Body of pancreas (tissue), 4 donors: Measurements from ENCODE around the gene SCN2B.

Source experiments
- POLR2A ChIP-seq, 3 donors: fragments of 450-650 bp; IDR thresholded peaks; one replicate each; pipeline ENCODE4 v1.6.1; 2016; ENCODE audit warnings: antibody characterized with exemption in 3 of 3, mild to moderate bottlenecking in 2 of 3
- TF ChIP-seq, protein P1 (sequence below), 7 experiments: fragments of 450-650 bp in 4 of 7; fragments of 200-600 bp in 3 of 7; sonication (generic) in 3 of 7; IDR thresholded peaks; one replicate each; pipeline ENCODE4 v1.5.1; 2016 to 2019; ENCODE audit warnings: antibody characterized with exemption in 7 of 7

DNA sequence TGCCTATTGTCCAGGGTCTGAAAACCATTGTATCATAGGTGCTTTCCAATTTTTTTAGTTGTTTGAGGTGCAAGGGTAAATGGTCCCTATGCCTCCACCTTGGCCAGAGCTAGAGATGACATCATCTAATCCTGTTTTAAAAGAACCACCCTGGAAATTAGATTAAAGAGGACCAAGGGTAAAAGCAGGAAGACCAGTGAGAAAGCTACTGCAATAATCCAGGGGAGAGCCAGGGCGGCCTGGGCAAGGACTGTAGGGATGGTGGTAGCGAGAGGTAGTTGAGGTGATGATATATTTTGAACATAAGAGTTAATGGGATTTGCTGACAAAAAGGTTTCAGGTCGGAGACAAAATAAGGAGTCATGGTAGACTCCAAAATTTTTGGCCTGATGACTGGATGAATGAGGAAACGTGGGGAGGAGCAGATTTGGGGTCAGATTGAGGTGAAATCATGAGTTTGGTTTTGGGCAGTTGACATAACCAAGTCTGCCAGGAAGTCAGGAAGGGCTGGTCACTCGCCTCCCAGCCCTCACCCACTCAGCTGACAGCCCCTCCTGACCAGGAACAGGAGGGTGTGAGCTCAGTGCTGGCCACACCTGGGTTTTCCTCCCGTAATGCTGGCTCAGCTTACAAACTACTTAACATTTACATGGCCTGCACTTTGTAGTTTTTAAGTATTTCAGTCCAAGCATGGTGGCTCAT, 46.8 kb downstream of the SCN2B start:
- TF ChIP-seq, protein P1, sequence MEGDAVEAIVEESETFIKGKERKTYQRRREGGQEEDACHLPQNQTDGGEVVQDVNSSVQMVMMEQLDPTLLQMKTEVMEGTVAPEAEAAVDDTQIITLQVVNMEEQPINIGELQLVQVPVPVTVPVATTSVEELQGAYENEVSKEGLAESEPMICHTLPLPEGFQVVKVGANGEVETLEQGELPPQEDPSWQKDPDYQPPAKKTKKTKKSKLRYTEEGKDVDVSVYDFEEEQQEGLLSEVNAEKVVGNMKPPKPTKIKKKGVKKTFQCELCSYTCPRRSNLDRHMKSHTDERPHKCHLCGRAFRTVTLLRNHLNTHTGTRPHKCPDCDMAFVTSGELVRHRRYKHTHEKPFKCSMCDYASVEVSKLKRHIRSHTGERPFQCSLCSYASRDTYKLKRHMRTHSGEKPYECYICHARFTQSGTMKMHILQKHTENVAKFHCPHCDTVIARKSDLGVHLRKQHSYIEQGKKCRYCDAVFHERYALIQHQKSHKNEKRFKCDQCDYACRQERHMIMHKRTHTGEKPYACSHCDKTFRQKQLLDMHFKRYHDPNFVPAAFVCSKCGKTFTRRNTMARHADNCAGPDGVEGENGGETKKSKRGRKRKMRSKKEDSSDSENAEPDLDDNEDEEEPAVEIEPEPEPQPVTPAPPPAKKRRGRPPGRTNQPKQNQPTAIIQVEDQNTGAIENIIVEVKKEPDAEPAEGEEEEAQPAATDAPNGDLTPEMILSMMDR (IDR thresholded peaks at IDR 0.05), result no peak
- TF ChIP-seq POLR2A (IDR thresholded peaks at IDR 0.05), result no peak
